Activated CD4-positive, alpha-beta T cell treated with anti-CD3 and anti-CD28 coated beads for 1 hour (primary cell): Measurements from ENCODE around the gene ZNF552.
"Not testable (repeated sequence)": the region's sequence is repeated elsewhere in the genome, so short reads cannot be mapped to it uniquely, and the experiment has no call there.

ENCODE experiments used
- DNase-seq: peaks from one replicate; pipeline ENCODE4 v3.0.0-alpha.2; 2020

ZNF552 gene

DNA sequence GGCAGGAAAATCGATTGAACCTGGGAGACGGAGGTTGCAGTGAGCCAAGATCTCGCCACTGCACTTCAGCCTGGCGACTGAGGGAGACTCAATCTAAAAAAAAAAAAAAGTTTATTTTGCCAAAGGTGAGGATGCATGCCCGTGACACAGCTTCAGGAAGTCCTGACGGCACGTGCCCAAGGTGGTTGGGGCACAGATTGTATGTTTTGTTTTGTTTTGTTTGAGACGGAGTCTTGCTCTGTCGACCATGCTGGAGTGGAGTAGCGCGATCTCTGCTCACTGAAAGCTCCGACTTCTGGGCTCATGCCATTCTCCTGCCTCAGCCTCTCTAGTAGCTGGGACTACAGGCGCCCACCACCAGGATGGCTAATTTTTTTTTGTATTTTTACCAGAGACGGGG is 3.3 kb upstream of the ZNF552 start:
- DNase-seq, result no peak

DNA sequence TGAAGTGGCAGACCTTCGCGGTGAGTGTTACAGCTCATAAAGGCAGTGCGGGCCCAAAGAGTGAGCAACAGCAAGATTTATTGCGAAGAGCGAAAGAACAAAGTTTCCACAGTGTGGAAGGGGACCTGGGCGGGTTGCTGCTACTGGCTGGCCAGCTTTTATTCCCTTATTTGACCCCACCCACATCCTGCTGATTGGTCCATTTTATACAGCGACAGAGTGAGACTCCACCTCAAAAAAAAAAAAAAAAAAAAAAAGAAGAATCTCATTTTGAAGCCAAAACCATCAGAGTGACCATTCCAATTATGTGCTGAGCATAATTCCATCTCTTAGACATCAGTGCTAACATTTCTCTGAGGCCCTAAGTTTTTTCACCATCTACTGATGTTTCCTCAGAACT is 1.9 kb upstream of the ZNF552 start:
- DNase-seq, result no peak

GRCh38 chr19:57815247-57816075 is 748 bp upstream of the ZNF552 start:
- DNase-seq, result no peak

GRCh38 chr19:57813919-57814504 is 701 bp downstream of the ZNF552 start:
- no peak for DNase-seq

- DNase-seq, result not testable (repeated sequence)
Measured at GRCh38 chr19:57812975-57813820, 1.5 kb downstream of the ZNF552 start.

DNA sequence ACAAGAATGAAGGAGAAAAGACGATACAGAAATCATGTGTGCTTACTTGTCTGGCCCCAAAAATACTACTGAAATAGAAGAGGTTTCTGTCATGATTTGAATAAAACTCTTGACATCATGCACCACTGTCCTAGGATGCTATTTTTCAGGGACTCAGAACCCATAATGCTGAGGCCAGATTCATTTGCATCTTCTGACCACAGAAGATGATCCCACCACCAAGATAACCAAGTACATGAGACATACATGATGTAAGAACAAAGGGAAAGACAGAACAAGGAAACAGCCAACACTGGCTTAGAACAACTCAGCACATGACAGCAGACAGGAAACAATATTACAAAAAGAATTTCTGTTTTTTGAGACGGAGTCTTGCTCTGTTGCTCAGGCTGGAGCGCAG is 2.5 kb downstream of the ZNF552 start:
- DNase-seq, result no peak

- DNase-seq, result not testable (repeated sequence)
Measured at GRCh38 chr19:57810410-57811295, 4.1 kb downstream of the ZNF552 start.

GRCh38 chr19:57807541-57807940 is 7.2 kb downstream of the ZNF552 start:
- no peak for DNase-seq

DNA sequence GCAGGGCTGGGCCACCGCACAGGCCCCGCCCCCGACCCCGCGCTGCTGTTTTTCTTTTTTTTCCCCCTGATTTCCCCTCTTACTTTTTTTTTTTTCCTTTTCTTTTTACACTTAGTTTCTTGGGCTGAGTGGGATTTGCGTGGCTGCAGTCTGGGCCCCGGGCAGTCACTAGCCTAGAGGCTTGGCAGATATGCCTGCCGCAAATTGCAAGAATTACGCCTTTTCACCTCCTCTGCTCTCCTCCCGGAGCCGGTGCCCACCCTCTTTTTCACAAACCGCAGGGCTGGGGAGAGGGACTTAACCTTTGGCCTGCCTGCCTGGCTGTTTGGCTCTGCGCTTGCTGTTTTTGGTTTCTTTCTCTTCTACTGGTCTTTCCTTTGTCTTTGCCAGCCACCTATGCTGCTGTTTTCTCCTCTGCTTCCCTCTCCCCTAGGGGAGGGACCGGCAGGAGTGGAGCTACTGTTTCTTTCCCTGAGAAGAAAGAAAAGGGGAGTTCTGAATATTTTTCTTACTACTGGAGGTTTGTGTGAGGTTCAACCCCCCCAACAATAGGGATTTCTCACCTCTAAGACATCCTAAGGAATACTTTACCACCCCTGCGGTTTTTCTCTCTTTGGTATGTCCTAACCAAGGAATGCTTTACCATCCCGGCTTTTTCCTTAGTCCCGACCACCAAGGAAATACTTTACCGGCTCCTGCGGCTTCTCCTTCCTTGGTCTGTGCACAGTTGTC is 11.0 kb downstream of the ZNF552 start:
- DNase-seq, result no peak

GRCh38 chr19:57803265-57803593 is 11.5 kb downstream of the ZNF552 start:
- DNase-seq, result no peak

GRCh38 chr19:57802269-57802668 is 12.4 kb downstream of the ZNF552 start:
- no peak for DNase-seq

DNA sequence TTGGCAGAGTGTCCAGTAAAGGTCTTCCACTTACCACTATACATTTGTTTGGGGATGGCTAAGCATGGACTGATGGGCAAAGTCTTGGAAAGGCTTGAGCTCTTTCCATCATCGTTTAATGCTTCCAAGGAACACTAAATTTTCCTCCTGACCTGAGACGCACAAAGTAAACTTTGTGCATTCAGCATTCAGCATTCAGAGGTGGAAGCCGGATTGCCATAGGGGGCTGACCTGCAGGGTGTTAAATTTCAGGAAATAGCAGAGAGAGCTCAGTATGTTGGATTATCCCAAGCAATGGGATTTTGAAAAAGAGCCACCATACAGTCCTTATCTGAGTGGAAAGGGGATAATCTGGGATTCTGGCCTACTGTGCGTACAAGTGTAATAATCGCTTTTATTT is 14.0 kb downstream of the ZNF552 start:
- DNase-seq, result no peak

DNA sequence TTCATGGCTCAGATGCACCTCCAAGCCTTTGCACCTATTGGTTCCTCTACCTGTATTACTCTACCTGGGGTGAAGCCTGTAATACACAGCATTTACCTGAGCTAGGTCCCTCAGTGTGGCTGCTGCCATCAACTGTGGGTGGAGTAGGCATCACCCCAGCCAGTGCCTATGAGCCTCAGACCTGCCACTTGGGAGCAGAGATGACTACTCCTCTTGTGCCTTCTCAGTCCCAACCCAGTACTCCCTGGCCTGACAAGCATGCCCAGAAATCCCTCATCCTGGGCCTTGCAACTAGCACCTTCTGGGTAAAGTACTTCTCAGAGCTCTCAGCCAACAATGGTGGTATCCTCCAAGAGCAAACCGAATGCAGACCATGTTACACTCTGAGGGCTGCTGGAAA is 18.1 kb downstream of the ZNF552 start:
- not testable (repeated sequence) for DNase-seq

GRCh38 chr19:57789288-57789687 is 25.4 kb downstream of the ZNF552 start:
- no peak for DNase-seq

DNA sequence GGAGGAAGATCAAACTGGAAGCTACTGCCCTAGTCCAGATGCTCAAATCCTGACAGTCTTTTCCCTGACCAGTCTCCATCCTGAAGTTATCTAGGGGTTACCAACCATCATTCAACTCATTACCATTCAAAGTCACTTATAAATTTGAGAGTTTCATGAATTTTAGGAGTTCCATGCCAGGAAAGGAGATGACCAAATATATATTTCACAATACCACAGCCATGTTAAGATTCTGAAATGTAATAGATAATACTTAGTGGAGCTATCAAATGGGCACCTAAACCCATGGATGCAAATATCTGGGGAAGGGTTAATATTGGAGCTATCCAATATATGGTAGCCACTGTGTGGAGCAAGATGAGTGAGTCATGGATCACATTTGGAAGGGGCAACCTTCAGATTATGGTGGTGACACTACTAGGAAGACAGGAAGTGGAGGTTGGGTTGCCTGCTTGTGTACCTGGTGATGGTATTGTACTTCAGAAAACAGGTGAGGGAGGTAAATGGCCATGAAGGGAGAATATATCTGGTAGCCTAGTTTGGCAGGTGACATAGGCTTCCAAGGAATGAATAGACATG is 26.5 kb downstream of the ZNF552 start:
- no peak for DNase-seq

DNA sequence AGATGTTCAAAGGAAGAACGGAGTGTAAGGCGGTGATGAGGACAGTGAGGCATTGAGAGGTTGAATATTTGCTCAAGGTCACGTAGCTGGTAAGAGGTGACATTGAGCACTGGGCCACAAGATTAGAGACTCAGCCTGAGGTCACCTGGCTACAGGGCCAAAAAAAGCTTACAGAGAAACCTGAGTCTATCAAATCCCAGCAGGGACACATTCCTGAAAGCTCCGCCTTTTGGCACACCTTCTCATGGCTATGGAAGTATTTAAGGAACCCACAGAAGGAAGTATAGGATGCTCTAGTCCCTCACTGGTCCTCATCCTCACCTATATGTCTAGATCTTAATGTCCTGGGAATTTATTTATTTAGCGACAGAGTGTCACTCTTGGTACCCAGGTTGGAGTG is 27.8 kb downstream of the ZNF552 start:
- DNase-seq, result no peak

GRCh38 chr19:57786286-57786685 is 28.4 kb downstream of the ZNF552 start:
- no peak for DNase-seq

DNA sequence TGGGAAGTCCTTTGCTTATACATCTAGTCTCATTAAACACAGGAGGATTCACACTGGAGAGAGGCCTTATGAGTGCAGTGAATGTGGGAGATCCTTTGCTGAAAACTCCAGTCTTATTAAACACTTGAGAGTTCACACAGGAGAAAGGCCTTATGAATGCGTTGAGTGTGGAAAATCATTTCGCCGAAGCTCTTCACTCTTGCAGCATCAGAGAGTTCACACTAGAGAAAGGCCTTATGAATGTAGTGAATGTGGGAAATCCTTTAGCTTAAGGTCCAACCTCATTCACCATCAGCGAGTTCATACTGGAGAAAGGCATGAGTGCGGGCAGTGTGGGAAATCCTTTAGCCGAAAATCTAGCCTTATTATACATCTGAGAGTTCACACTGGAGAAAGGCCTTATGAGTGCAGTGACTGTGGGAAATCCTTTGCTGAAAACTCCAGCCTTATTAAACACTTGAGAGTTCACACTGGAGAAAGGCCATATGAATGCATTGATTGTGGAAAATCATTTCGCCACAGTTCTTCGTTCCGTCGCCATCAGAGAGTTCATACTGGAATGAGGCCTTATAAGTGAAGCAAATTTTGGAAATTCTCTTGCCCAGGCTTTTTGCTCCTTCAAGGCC is 35.4 kb downstream of the ZNF552 start:
- DNase-seq, result no peak

GRCh38 chr19:57778336-57778735 is 36.4 kb downstream of the ZNF552 start:
- DNase-seq, result no peak

- no peak for DNase-seq
Measured at GRCh38 chr19:57776764-57777296, 37.9 kb downstream of the ZNF552 start.

DNA sequence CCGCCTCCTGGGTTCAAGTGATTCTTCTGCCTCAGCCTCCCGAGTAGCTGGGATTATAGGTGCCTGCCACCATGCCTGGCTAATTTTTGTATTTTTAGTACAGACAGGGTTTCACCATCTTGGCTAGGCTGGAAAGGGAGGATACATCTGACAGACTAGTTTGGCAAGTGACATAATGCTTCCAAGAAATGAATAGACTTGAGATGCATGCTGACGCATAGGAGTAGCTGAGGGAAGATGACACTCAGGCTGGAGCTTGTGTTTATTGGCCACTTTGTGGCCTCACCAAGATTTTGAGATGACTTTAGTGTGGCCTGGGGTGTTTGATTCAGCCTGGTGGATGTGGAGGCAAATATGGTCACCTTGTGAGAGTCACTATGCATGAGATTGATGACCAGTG is 41.2 kb downstream of the ZNF552 start:
- no peak for DNase-seq
